Transverse colon (tissue), 4 donors: ENCODE measurements around the gene SIPA1L3. TPM values are rescaled to one million over a fixed set of nuclear protein-coding genes. Genes with fewer than 3 reads are reported as not detected.

Source experiments
- DNase-seq: peaks from one replicate; pipeline ENCODE4 v3.0.0-alpha.2; 2019
- H3K27ac ChIP-seq, 4 donors: fragments of 200-600 bp; sonication (generic); 2 replicates each; pipeline ENCODE4 v1.5.1; 2016 to 2018; ENCODE audit warnings: inconsistent platforms in 4 of 4
- H3K27me3 ChIP-seq: fragments of 200-600 bp; sonication (generic); 2 replicates; pipeline ENCODE4 v1.5.1; 2017; ENCODE audit warnings: inconsistent platforms
- H3K36me3 ChIP-seq, 4 donors: fragments of 200-600 bp; sonication (generic); 2 replicates each; pipeline ENCODE4 v1.5.1; 2017 to 2019; ENCODE audit warnings: inconsistent platforms in 4 of 4
- H3K4me1 ChIP-seq, 4 donors: fragments of 200-600 bp; sonication (generic); 2 replicates each; pipeline ENCODE4 v1.5.1; 2017 to 2020; ENCODE audit warnings: inconsistent platforms in 4 of 4
- H3K4me3 ChIP-seq, 4 donors: fragments of 200-600 bp; sonication (generic); 1 replicate in 1 of 4; 2 replicates in 3 of 4; pipeline versions ENCODE4 v1.5.1 to v1.6.1; 2017 to 2019; ENCODE audit warnings: inconsistent platforms in 4 of 4
- H3K9me3 ChIP-seq, 2 donors: fragments of 200-600 bp; sonication (generic); 2 replicates each; pipeline ENCODE4 v1.5.1; 2017 to 2019; ENCODE audit warnings: inconsistent platforms in 2 of 2
- EP300 ChIP-seq: sonication (generic); formaldehyde crosslinking; IDR thresholded peaks from one replicate; pipeline ENCODE4 v1.6.1; 2017; ENCODE audit warnings: antibody characterized with exemption, low read depth
- POLR2A ChIP-seq: fragments of 450-650 bp; IDR thresholded peaks from one replicate; pipeline ENCODE4 v1.6.1; 2016; ENCODE audit warnings: antibody characterized with exemption, mild to moderate bottlenecking, moderate library complexity
- POLR2AphosphoS5 ChIP-seq, 3 donors: sonication (generic); formaldehyde crosslinking; IDR thresholded peaks; one replicate each; pipeline ENCODE4 v1.6.1; 2016; ENCODE audit warnings: antibody characterized with exemption in 3 of 3
- WGBS, 2 donors: methylation state at CpG; one replicate each; pipeline ENCODE4 v1.1.5; 2018; ENCODE audit warnings: low coverage in 1 of 2; 5-methylcytosine and 5-hydroxymethylcytosine counted together
- in situ Hi-C, 4 donors: fragments of 200-750 bp; cut with MboI; loops; one replicate each; pipeline versions ENCODE4 v1.15.0 to v1.15.1; 2017; ENCODE audit warnings: low sequenced_read_pairs in 3 of 4, low pct_ligation_motif_present in 1 of 4, low pct_unique_long_range_greater_than_20kb in 1 of 4
- intact Hi-C: fragments of 100-400 bp; cut with DNase I; formaldehyde crosslinking; loops from one replicate; pipeline ENCODE4 v1.15.1; 2023; ENCODE audit warnings: low total_unique reads
- total RNA-seq, 4 donors: library from RNA; depleted of rRNA; stranded (reverse); fragments of >200 nt; gene quantifications; one replicate each; pipeline ENCODE4 v1.1.0, GENCODE V29; 2016
- TF ChIP-seq, protein P1 (sequence below), 5 experiments: fragments of 200-600 bp in 3 of 5; fragments of 450-650 bp in 2 of 5; sonication (generic) in 3 of 5; IDR thresholded peaks; 1 replicate in 2 of 5; 2 replicates in 3 of 5; pipeline ENCODE4 v1.5.1; 2016 to 2017; ENCODE audit warnings: antibody characterized with exemption in 5 of 5, inconsistent platforms in 3 of 5, mild to moderate bottlenecking in 2 of 5, moderate library complexity in 1 of 5

SIPA1L3 gene
- total RNA-seq, 4 donors from 2014 or later, result 191 to 284 (median 231) TPM

GRCh38 chr19:38055010-38055409 lies 148.0 kb downstream of the SIPA1L3 start:
- Histone ChIP-seq H3K27me3 (no peaks in the 10 kb centered on the region), H3K36me3 (no peaks in the 10 kb centered on the region), H3K4me1 (peaks cover 0 to 24% (median 10%) of the 10 kb centered on the region in 4 donors), H3K4me3 (no peak overlapping the region), H3K27ac (no peak overlapping the region), H3K9me3 (no peaks in the 10 kb centered on the region)
- no peak for DNase-seq
- in situ Hi-C loops (no loop called here), intact Hi-C loops (no loop called here)
- TF ChIP-seq POLR2A, result no peak
- TF ChIP-seq EP300, result no peak
- TF ChIP-seq POLR2AphosphoS5 (IDR thresholded peaks at IDR 0.05), result no peak
- TF ChIP-seq, protein P1, sequence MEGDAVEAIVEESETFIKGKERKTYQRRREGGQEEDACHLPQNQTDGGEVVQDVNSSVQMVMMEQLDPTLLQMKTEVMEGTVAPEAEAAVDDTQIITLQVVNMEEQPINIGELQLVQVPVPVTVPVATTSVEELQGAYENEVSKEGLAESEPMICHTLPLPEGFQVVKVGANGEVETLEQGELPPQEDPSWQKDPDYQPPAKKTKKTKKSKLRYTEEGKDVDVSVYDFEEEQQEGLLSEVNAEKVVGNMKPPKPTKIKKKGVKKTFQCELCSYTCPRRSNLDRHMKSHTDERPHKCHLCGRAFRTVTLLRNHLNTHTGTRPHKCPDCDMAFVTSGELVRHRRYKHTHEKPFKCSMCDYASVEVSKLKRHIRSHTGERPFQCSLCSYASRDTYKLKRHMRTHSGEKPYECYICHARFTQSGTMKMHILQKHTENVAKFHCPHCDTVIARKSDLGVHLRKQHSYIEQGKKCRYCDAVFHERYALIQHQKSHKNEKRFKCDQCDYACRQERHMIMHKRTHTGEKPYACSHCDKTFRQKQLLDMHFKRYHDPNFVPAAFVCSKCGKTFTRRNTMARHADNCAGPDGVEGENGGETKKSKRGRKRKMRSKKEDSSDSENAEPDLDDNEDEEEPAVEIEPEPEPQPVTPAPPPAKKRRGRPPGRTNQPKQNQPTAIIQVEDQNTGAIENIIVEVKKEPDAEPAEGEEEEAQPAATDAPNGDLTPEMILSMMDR (IDR thresholded peaks at IDR 0.05), result no peak
- 89 to 100% methylated on average over 1 to 9 of the region's 9 CpGs for WGBS, 2 donors

- peaks cover 0 to 27% (median 10%) of the 10 kb centered on the region in 4 donors for H3K4me1 ChIP-seq
- TF ChIP-seq, protein P1 (IDR thresholded peaks at IDR 0.05), result no peak
- TF ChIP-seq POLR2A (no peak), POLR2AphosphoS5 (IDR thresholded peaks at IDR 0.05) (no peak), EP300 (no peak)
- intact Hi-C loops, result no loop called here
- H3K27me3 ChIP-seq, result no peaks in the 10 kb centered on the region
- no peaks in the 10 kb centered on the region for H3K9me3 ChIP-seq
- no peak overlapping the region for H3K27ac ChIP-seq
- H3K4me3 ChIP-seq, result no peak overlapping the region
- in situ Hi-C loops, result no loop called here
- 71 to 85% methylated on average over 1 to 18 of the region's 18 CpGs for WGBS, 2 donors
- no peak for DNase-seq
- H3K36me3 ChIP-seq, result no peaks in the 10 kb centered on the region
Observed at GRCh38 chr19:38055655-38056521, 148.9 kb downstream of the SIPA1L3 start.

DNA sequence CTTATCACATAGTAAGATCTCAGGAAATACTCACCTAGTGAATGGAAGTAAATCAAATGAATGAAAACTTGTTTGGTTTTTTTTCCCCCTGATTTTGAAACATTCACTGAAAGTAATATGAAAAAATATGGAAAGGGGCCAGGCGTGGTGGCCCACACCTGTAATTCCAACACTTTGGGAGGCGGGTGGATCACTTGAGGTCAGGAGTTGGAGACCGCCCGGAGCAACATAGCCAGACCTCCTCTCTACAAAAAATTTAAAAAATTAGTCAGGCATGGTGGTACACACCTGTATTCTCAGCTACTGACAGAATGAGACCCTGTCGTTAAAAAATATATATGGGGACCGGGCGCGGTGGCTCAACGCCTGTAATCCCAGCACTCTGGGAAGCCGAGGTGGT lies 149.6 kb downstream of the SIPA1L3 start:
- H3K4me1 ChIP-seq, result peaks cover 0 to 27% (median 10%) of the 10 kb centered on the region in 4 donors
- no peak for DNase-seq
- intact Hi-C loops, result no loop called here
- H3K27me3 ChIP-seq, result no peaks in the 10 kb centered on the region
- no peaks in the 10 kb centered on the region for H3K36me3 ChIP-seq
- in situ Hi-C loops, result no loop called here
- 91 to 96% methylated on average over 10 of the region's 10 CpGs for WGBS, 2 donors
- no peak overlapping the region for H3K4me3 ChIP-seq
- no peak overlapping the region for H3K27ac ChIP-seq
- H3K9me3 ChIP-seq, result no peaks in the 10 kb centered on the region
- TF ChIP-seq POLR2A (no peak), POLR2AphosphoS5 (IDR thresholded peaks at IDR 0.05) (no peak)

DNA sequence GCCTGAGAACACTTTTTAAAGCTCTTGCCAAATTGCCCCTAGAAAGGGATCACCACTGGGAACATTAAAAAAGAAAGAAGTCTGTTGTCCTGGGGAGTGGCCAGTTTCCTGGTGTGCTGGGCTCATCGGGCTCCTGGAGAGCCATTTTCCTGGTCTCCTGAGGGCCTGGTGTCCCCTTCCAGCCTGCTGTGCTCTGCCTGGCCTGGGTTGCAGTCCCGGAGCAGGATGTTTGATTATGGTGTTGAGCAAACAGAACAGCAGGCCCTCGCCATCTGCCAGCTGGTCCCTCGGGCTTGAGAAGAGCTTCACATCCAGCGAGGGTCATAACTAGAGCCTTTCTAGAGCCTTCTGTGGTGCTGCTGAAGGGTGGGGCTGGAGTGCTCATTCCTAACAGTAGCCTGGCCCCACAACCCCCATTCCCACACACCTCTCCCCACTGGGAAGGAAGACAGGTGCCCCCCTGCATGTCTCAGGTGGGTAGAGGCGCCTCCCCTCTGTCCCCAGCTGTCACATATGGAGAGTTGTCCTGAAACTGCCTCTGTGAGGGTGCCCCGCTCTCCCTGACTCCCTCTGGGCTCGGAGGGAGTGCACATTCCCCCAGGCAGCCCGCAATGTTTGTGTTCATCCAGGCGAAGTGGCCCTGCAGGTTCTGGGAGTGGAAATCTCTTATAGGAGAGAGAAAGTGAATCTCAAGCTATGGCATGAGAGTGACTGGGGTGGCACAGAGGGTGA lies 151.1 kb downstream of the SIPA1L3 start:
- WGBS, 2 donors, result 55% methylated on average over 7 of the region's 10 CpGs; no CpG with 5 or more reads in 1 of the 2 donors
- no peaks in the 10 kb centered on the region for H3K36me3 ChIP-seq
- no peaks in the 10 kb centered on the region for H3K9me3 ChIP-seq
- intact Hi-C loops, result no loop called here
- no peak overlapping the region for H3K4me3 ChIP-seq
- no peaks in the 10 kb centered on the region for H3K27me3 ChIP-seq
- in situ Hi-C loops, result no loop called here
- H3K4me1 ChIP-seq, result peaks cover 0 to 32% (median 11%) of the 10 kb centered on the region in 4 donors
- H3K27ac ChIP-seq, result peak overlapping the region; percentile 50 to 77 (median 62)
- TF ChIP-seq POLR2AphosphoS5 (IDR thresholded peaks at IDR 0.05), result peak in 2 of 3 donors; percentile 35 to 61
- TF ChIP-seq EP300, result no peak
- TF ChIP-seq, protein P1 (IDR thresholded peaks at IDR 0.05), result no peak
- DNase-seq, result peak; percentile 64
